Muscle layer of colon (tissue), 2 donors: ENCODE data around the gene DIP2C.
"Not testable (repeated sequence)": the region's sequence is repeated elsewhere in the genome, so short reads cannot be mapped to it uniquely, and the experiment has no call there.

Experiments
- H3K27ac ChIP-seq: one replicate; pipeline ENCODE4 v1.7.0; 2013; ENCODE audit warnings: low read depth, mild to moderate bottlenecking, low read length, moderate library complexity
- H3K27me3 ChIP-seq, 2 donors: one replicate each; pipeline ENCODE4 v1.7.0; 2013; ENCODE audit warnings: low read length in 2 of 2, mild to moderate bottlenecking in 2 of 2; ENCODE audit not compliant: insufficient read depth in 2 of 2, control insufficient read depth in 1 of 2
- H3K36me3 ChIP-seq: one replicate; pipeline ENCODE4 v1.7.0; 2013; ENCODE audit warnings: mild to moderate bottlenecking, low read length; ENCODE audit not compliant: insufficient read depth
- H3K4me1 ChIP-seq: one replicate; pipeline ENCODE4 v1.7.0; 2013; ENCODE audit warnings: mild to moderate bottlenecking, low read length; ENCODE audit not compliant: insufficient read depth
- H3K4me3 ChIP-seq, 2 donors: one replicate each; pipeline ENCODE4 v1.7.0; 2013; ENCODE audit warnings: low read length in 2 of 2, low read depth in 1 of 2, mild to moderate bottlenecking in 1 of 2, moderate library complexity in 1 of 2
- H3K9ac ChIP-seq: one replicate; pipeline ENCODE4 v1.7.0; 2013; ENCODE audit warnings: low read length
- H3K9me3 ChIP-seq: one replicate; pipeline ENCODE4 v1.7.0; 2013; ENCODE audit warnings: mild to moderate bottlenecking, low read length
- donor health status: abdominal sarcoma.
- donor health status: Adenocarcinoma of cecum.

DIP2C gene

GRCh38 chr10:310976-311639, 378.4 kb downstream of the DIP2C start:
- H3K4me1 ChIP-seq: no peaks in the 10 kb centered on the region
- H3K36me3 ChIP-seq: peaks cover 39% of the 10 kb centered on the region
- no peak overlapping the region for H3K27ac ChIP-seq
- H3K4me3 ChIP-seq: no peak overlapping the region
- no peak overlapping the region for H3K9ac ChIP-seq
- H3K9me3 ChIP-seq: no peaks in the 10 kb centered on the region
- no peaks in the 10 kb centered on the region for H3K27me3 ChIP-seq

- peaks cover 41% of the 10 kb centered on the region for H3K36me3 ChIP-seq
- no peaks in the 10 kb centered on the region for H3K9me3 ChIP-seq
- H3K27me3 ChIP-seq: no peaks in the 10 kb centered on the region
- no peak overlapping the region for H3K27ac ChIP-seq
- H3K4me1 ChIP-seq: no peaks in the 10 kb centered on the region
- H3K4me3 ChIP-seq: no peak overlapping the region
- H3K9ac ChIP-seq: no peak overlapping the region
Measured at GRCh38 chr10:310371-310770, 379.1 kb downstream of the DIP2C start.

- Histone ChIP-seq H3K9me3 (no peaks in the 10 kb centered on the region), H3K4me1 (no peaks in the 10 kb centered on the region), H3K36me3 (peaks cover 47% of the 10 kb centered on the region), H3K27me3 (no peaks in the 10 kb centered on the region), H3K27ac (no peak overlapping the region), H3K4me3 (no peak overlapping the region), H3K9ac (no peak overlapping the region)
Measured at GRCh38 chr10:308572-309085, 380.8 kb downstream of the DIP2C start.

GRCh38 chr10:308101-308500, 381.4 kb downstream of the DIP2C start:
- no peak overlapping the region for H3K4me3 ChIP-seq
- peaks cover 47% of the 10 kb centered on the region for H3K36me3 ChIP-seq
- H3K4me1 ChIP-seq: no peaks in the 10 kb centered on the region
- no peaks in the 10 kb centered on the region for H3K27me3 ChIP-seq
- H3K9me3 ChIP-seq: no peaks in the 10 kb centered on the region
- no peak overlapping the region for H3K27ac ChIP-seq
- H3K9ac ChIP-seq: no peak overlapping the region

- H3K27ac ChIP-seq: no peak overlapping the region
- no peak overlapping the region for H3K4me3 ChIP-seq
- H3K9me3 ChIP-seq: no peaks in the 10 kb centered on the region
- H3K36me3 ChIP-seq: peaks cover 47% of the 10 kb centered on the region
- no peaks in the 10 kb centered on the region for H3K27me3 ChIP-seq
- no peak overlapping the region for H3K9ac ChIP-seq
- no peaks in the 10 kb centered on the region for H3K4me1 ChIP-seq
Measured at GRCh38 chr10:307659-308058, 381.8 kb downstream of the DIP2C start.

GRCh38 chr10:306675-307185, 382.7 kb downstream of the DIP2C start:
- no peak overlapping the region for H3K9ac ChIP-seq
- no peak overlapping the region for H3K27ac ChIP-seq
- H3K4me1 ChIP-seq: no peaks in the 10 kb centered on the region
- H3K36me3 ChIP-seq: peaks cover 51% of the 10 kb centered on the region
- no peak overlapping the region for H3K4me3 ChIP-seq
- no peaks in the 10 kb centered on the region for H3K27me3 ChIP-seq
- no peaks in the 10 kb centered on the region for H3K9me3 ChIP-seq

GRCh38 chr10:306007-306674, 383.3 kb downstream of the DIP2C start:
- no peak overlapping the region for H3K9ac ChIP-seq
- peaks cover 46% of the 10 kb centered on the region for H3K36me3 ChIP-seq
- no peak overlapping the region for H3K27ac ChIP-seq
- no peaks in the 10 kb centered on the region for H3K27me3 ChIP-seq
- H3K4me1 ChIP-seq: no peaks in the 10 kb centered on the region
- no peaks in the 10 kb centered on the region for H3K9me3 ChIP-seq
- H3K4me3 ChIP-seq: no peak overlapping the region

- Histone ChIP-seq H3K27ac (no peak overlapping the region), H3K9me3 (no peaks in the 10 kb centered on the region), H3K9ac (no peak overlapping the region), H3K4me3 (no peak overlapping the region), H3K36me3 (peaks cover 43% of the 10 kb centered on the region), H3K4me1 (no peaks in the 10 kb centered on the region), H3K27me3 (no peaks in the 10 kb centered on the region)
Measured at GRCh38 chr10:305034-305433, 384.4 kb downstream of the DIP2C start.

- Histone ChIP-seq H3K27ac (no peak overlapping the region), H3K9me3 (no peaks in the 10 kb centered on the region), H3K4me1 (peaks cover 5% of the 10 kb centered on the region), H3K4me3 (no peak overlapping the region), H3K9ac (no peak overlapping the region), H3K36me3 (peaks cover 23% of the 10 kb centered on the region), H3K27me3 (no peaks in the 10 kb centered on the region)
Measured at GRCh38 chr10:301536-301935, 387.9 kb downstream of the DIP2C start.

GRCh38 chr10:300580-300979, 388.9 kb downstream of the DIP2C start:
- not testable (repeated sequence) for H3K27ac ChIP-seq, H3K9ac ChIP-seq, H3K27me3 ChIP-seq, H3K9me3 ChIP-seq, H3K4me1 ChIP-seq, H3K4me3 ChIP-seq
- peaks cover 16% of the 10 kb centered on the region for H3K36me3 ChIP-seq

GRCh38 chr10:299969-300368, 389.5 kb downstream of the DIP2C start:
- H3K9ac ChIP-seq: no peak overlapping the region
- H3K9me3 ChIP-seq: no peaks in the 10 kb centered on the region
- H3K27ac ChIP-seq: no peak overlapping the region
- H3K4me1 ChIP-seq: peaks cover 5% of the 10 kb centered on the region
- H3K27me3 ChIP-seq: no peaks in the 10 kb centered on the region
- H3K4me3 ChIP-seq: no peak overlapping the region
- peaks cover 13% of the 10 kb centered on the region for H3K36me3 ChIP-seq
